Measurements from ENCODE around the gene MNAT1. TPM values are rescaled to one million over a fixed set of nuclear protein-coding genes. Genes with fewer than 3 reads are reported as not detected.

Gene MNAT1
- total RNA-seq, 1 experiment from 2014 or later, result 95.7 TPM

- no peaks in the 10 kb centered on the region for H3K9me3 ChIP-seq (ENCODE audit: low read length)
- H3K9ac ChIP-seq (ENCODE audit: low read length), result no peak overlapping the region
- H3K27me3 ChIP-seq (ENCODE audit: low read length), result no peaks in the 10 kb centered on the region
- DNase-seq (no peak), ATAC-seq (no peak)
- no peaks in the 10 kb centered on the region for H3K36me3 ChIP-seq (ENCODE audit: low read depth, low read length)
- H2AFZ ChIP-seq (ENCODE audit: low read length), result no peak overlapping the region
- H3F3A ChIP-seq (ENCODE audit: low read length, unreplicated experiment), result peaks cover 3% of the 10 kb centered on the region
- H3K4me2 ChIP-seq (ENCODE audit: low read length), result no peak overlapping the region
- H3K27ac ChIP-seq (ENCODE audit: low read length), result no peak overlapping the region
- no peaks in the 10 kb centered on the region for H3K4me1 ChIP-seq (ENCODE audit: insufficient read depth, low read length)
- TF ChIP-seq EZH2 (IDR thresholded peaks at IDR 0.05; ENCODE audit: low read length, unreplicated experiment), result no peak
- TF ChIP-seq EZH2phosphoT487 (IDR thresholded peaks at IDR 0.05; ENCODE audit: borderline replicate concordance, low read length), result no peak
- TF ChIP-seq CTCF (conservative IDR thresholded peaks at IDR 0.05; ENCODE audit: low read depth, low read length), result no peak
- POLR2A ChIA-PET (ENCODE audit: unreplicated experiment), result no interaction called here
- intact Hi-C loops (cut with micrococcal nuclease), result loop anchor here (5.0 kb wide), 1 partner anchor 157 kb away; no protein-coding TSS in a partner anchor
- CTCF ChIA-PET, result no interaction called here
- no TSS peak for BruUV-seq (replicated peaks)
- H3K79me2 ChIP-seq (ENCODE audit: low read length), result no peaks in the 10 kb centered on the region
- H4K20me1 ChIP-seq (ENCODE audit: low read length), result no peaks in the 10 kb centered on the region
- H3K4me3 ChIP-seq (ENCODE audit: low read length), result no peak overlapping the region
- no peaks in the 10 kb centered on the region for H3K9me2 ChIP-seq (replicated peaks; ENCODE audit: low read length)
These were observed 199.5 kb downstream of the MNAT1 start for GRCh38 chr14:60933920-60934655.

- Histone ChIP-seq H3K27ac (ENCODE audit: low read length) (no peak overlapping the region), H3K36me3 (ENCODE audit: low read depth, low read length) (no peaks in the 10 kb centered on the region), H4K20me1 (ENCODE audit: low read length) (no peaks in the 10 kb centered on the region), H3K79me2 (ENCODE audit: low read length) (no peaks in the 10 kb centered on the region), H3K9me2 (replicated peaks; ENCODE audit: low read length) (no peaks in the 10 kb centered on the region), H3F3A (ENCODE audit: low read length, unreplicated experiment) (peaks cover 3% of the 10 kb centered on the region), H2AFZ (ENCODE audit: low read length) (no peak overlapping the region), H3K9ac (ENCODE audit: low read length) (no peak overlapping the region), H3K4me1 (ENCODE audit: insufficient read depth, low read length) (no peaks in the 10 kb centered on the region), H3K4me2 (ENCODE audit: low read length) (no peak overlapping the region), H3K9me3 (ENCODE audit: low read length) (no peaks in the 10 kb centered on the region), H3K4me3 (ENCODE audit: low read length) (no peak overlapping the region), H3K27me3 (ENCODE audit: low read length) (no peaks in the 10 kb centered on the region)
- BruUV-seq (replicated peaks), result no TSS peak
- TF ChIP-seq CTCF (conservative IDR thresholded peaks at IDR 0.05; ENCODE audit: low read depth, low read length) (no peak), EZH2phosphoT487 (IDR thresholded peaks at IDR 0.05; ENCODE audit: borderline replicate concordance, low read length) (no peak), EZH2 (IDR thresholded peaks at IDR 0.05; ENCODE audit: low read length, unreplicated experiment) (no peak)
- intact Hi-C loops (cut with micrococcal nuclease), result no loop called here
- CTCF ChIA-PET, result no interaction called here
- POLR2A ChIA-PET (ENCODE audit: unreplicated experiment), result no interaction called here
- DNase-seq (no peak), ATAC-seq (no peak)
These were observed 200.8 kb downstream of the MNAT1 start for GRCh38 chr14:60935319-60935718.

GRCh38 chr14:60943637-60944032 is 209.1 kb downstream of the MNAT1 start:
- no peaks in the 10 kb centered on the region for H3K27me3 ChIP-seq (ENCODE audit: low read length)
- H2AFZ ChIP-seq (ENCODE audit: low read length), result no peak overlapping the region
- H3K9me3 ChIP-seq (ENCODE audit: low read length), result no peaks in the 10 kb centered on the region
- no peaks in the 10 kb centered on the region for H3K9me2 ChIP-seq (replicated peaks; ENCODE audit: low read length)
- ChIA-PET CTCF (no interaction called here), POLR2A (ENCODE audit: unreplicated experiment) (no interaction called here)
- TF ChIP-seq CTCF (conservative IDR thresholded peaks at IDR 0.05; ENCODE audit: low read depth, low read length) (no peak), EZH2 (IDR thresholded peaks at IDR 0.05; ENCODE audit: low read length, unreplicated experiment) (no peak), EZH2phosphoT487 (IDR thresholded peaks at IDR 0.05; ENCODE audit: borderline replicate concordance, low read length) (no peak)
- no peaks in the 10 kb centered on the region for H3K4me1 ChIP-seq (ENCODE audit: insufficient read depth, low read length)
- DNase-seq (no peak), ATAC-seq (no peak)
- no peaks in the 10 kb centered on the region for H3K36me3 ChIP-seq (ENCODE audit: low read depth, low read length)
- intact Hi-C loops (cut with micrococcal nuclease), result no loop called here
- H3K9ac ChIP-seq (ENCODE audit: low read length), result no peak overlapping the region
- no peaks in the 10 kb centered on the region for H3K79me2 ChIP-seq (ENCODE audit: low read length)
- no peaks in the 10 kb centered on the region for H3F3A ChIP-seq (ENCODE audit: low read length, unreplicated experiment)
- H3K4me2 ChIP-seq (ENCODE audit: low read length), result no peak overlapping the region
- BruUV-seq (replicated peaks), result no TSS peak
- H3K4me3 ChIP-seq (ENCODE audit: low read length), result no peak overlapping the region
- H4K20me1 ChIP-seq (ENCODE audit: low read length), result no peaks in the 10 kb centered on the region
- no peak overlapping the region for H3K27ac ChIP-seq (ENCODE audit: low read length)

Data from PC-3 (cell line).